H9 (cell line): ENCODE measurements around the gene ZNF142. TPM values are rescaled to one million over a fixed set of nuclear protein-coding genes. Genes with fewer than 3 reads are reported as not detected.

Experiments
- DNase-seq: peaks from one replicate; pipeline ENCODE4 v3.0.0-alpha.2; 2017
- H2AFZ ChIP-seq: one replicate; pipeline ENCODE4 v1.6.1; 2013; ENCODE audit warnings: mild to moderate bottlenecking, low read length, control low read depth, moderate library complexity
- H2AK5ac ChIP-seq: 2 replicates; pipeline ENCODE4 v1.6.1; 2013; ENCODE audit warnings: low read length, control low read depth, mixed read lengths; ENCODE audit not compliant: insufficient read length
- H2BK120ac ChIP-seq: one replicate; pipeline ENCODE4 v1.6.1; 2013; ENCODE audit warnings: low read depth, mild to moderate bottlenecking, low read length, control low read depth, inconsistent platforms; ENCODE audit not compliant: poor library complexity, severe bottlenecking
- H2BK12ac ChIP-seq: 2 replicates; pipeline ENCODE4 v1.6.1; 2013; ENCODE audit warnings: low read length, control low read depth, mixed read lengths, low read depth; ENCODE audit not compliant: insufficient read length
- H2BK15ac ChIP-seq: 2 replicates; pipeline ENCODE4 v1.6.1; 2013; ENCODE audit warnings: low read depth, low read length, control low read depth
- H2BK20ac ChIP-seq: one replicate; pipeline ENCODE4 v1.6.1; 2013; ENCODE audit warnings: low read depth, mild to moderate bottlenecking, low read length, control low read depth, inconsistent platforms; ENCODE audit not compliant: poor library complexity, severe bottlenecking
- H2BK5ac ChIP-seq: 2 replicates; pipeline ENCODE4 v1.6.1; 2013; ENCODE audit warnings: low read length, control low read depth, mixed read lengths; ENCODE audit not compliant: insufficient read length
- H3K14ac ChIP-seq: 2 replicates; pipeline ENCODE4 v1.6.1; 2013; ENCODE audit warnings: low read length, control low read depth; ENCODE audit not compliant: insufficient read depth
- H3K18ac ChIP-seq: 2 replicates; pipeline ENCODE4 v1.6.1; 2013; ENCODE audit warnings: low read depth, mild to moderate bottlenecking, mixed read lengths, low read length, control low read depth; ENCODE audit not compliant: insufficient read length
- H3K23ac ChIP-seq: 2 replicates; pipeline ENCODE4 v1.6.1; 2013; ENCODE audit warnings: low read length, control low read depth, mixed read lengths, low read depth; ENCODE audit not compliant: insufficient read length
- H3K23me2 ChIP-seq: 2 replicates; pipeline ENCODE4 v1.6.1; 2013; ENCODE audit warnings: low read depth, mild to moderate bottlenecking, mixed read lengths, low read length, control low read depth; ENCODE audit not compliant: insufficient read length, poor library complexity, severe bottlenecking
- H3K27ac ChIP-seq: 2 replicates; pipeline ENCODE4 v1.5.1; 2013; ENCODE audit warnings: low read length, control low read depth, mixed read lengths, low read depth; ENCODE audit not compliant: insufficient read length
- H3K27me3 ChIP-seq: 2 replicates; pipeline ENCODE4 v1.6.1; 2013; ENCODE audit warnings: low read length, control low read depth, inconsistent platforms; ENCODE audit not compliant: insufficient read depth
- H3K4ac ChIP-seq: 2 replicates; pipeline ENCODE4 v1.6.1; 2013; ENCODE audit warnings: low read depth, mild to moderate bottlenecking, control low read depth, inconsistent platforms, low read length, moderate library complexity
- H3K4me1 ChIP-seq: 2 replicates; pipeline ENCODE4 v1.6.1; 2013; ENCODE audit warnings: low read length, control low read depth, inconsistent platforms; ENCODE audit not compliant: insufficient read depth
- H3K4me2 ChIP-seq: 2 replicates; pipeline ENCODE4 v1.6.1; 2013; ENCODE audit warnings: low read length, control low read depth, mixed read lengths; ENCODE audit not compliant: insufficient read length, insufficient read depth
- H3K56ac ChIP-seq: 2 replicates; pipeline ENCODE4 v1.6.1; 2013; ENCODE audit warnings: low read depth, mild to moderate bottlenecking, mixed read lengths, low read length, control low read depth; ENCODE audit not compliant: insufficient read length
- H3K79me1 ChIP-seq: 2 replicates; pipeline ENCODE4 v1.6.1; 2013; ENCODE audit warnings: low read depth, mild to moderate bottlenecking, moderate library complexity, low read length, control low read depth, inconsistent platforms; ENCODE audit not compliant: insufficient read depth, poor library complexity, severe bottlenecking
- H3K79me2 ChIP-seq: 2 replicates; pipeline ENCODE4 v1.6.1; 2013; ENCODE audit warnings: low read length, control low read depth, inconsistent platforms; ENCODE audit not compliant: insufficient read depth
- H3K9ac ChIP-seq: 2 replicates; pipeline ENCODE4 v1.6.1; 2013; ENCODE audit warnings: low read length, control low read depth, mixed read lengths; ENCODE audit not compliant: insufficient read length; ENCODE audit errors: extremely low read depth
- H3K9me3 ChIP-seq: one replicate; pipeline ENCODE4 v1.6.1; 2013; ENCODE audit warnings: low read depth, low read length, inconsistent platforms; ENCODE audit not compliant: control insufficient read depth
- H3T11ph ChIP-seq: one replicate; pipeline ENCODE4 v1.6.1; 2013; ENCODE audit warnings: mild to moderate bottlenecking, low read length, control low read depth, inconsistent platforms
- H4K20me1 ChIP-seq: one replicate; pipeline ENCODE4 v1.6.1; 2013; ENCODE audit not compliant: control insufficient read depth, insufficient read length, insufficient read depth
- H4K5ac ChIP-seq: 2 replicates; pipeline ENCODE4 v1.6.1; 2013; ENCODE audit warnings: low read depth, mild to moderate bottlenecking, mixed read lengths, low read length, control low read depth; ENCODE audit not compliant: insufficient read length
- H4K8ac ChIP-seq: replicated peaks from 2 replicates; pipeline ENCODE4 v1.6.1; 2013; ENCODE audit warnings: low read length, control low read depth, mixed read lengths, low read depth; ENCODE audit not compliant: insufficient read length
- H4K91ac ChIP-seq: 2 replicates; pipeline ENCODE4 v1.6.1; 2013; ENCODE audit warnings: low read depth, mild to moderate bottlenecking, moderate library complexity, mixed read lengths, low read length, control low read depth; ENCODE audit not compliant: insufficient read length
- H3K27ac Mint-ChIP-seq, 3 experiments: 2 replicates in 2 of 3; 3 replicates in 1 of 3; pipeline ENCODE4 v1.8.0; 2020 to 2021; ENCODE audit warnings: mixed read lengths in 3 of 3, mild to moderate bottlenecking in 1 of 3, moderate library complexity in 1 of 3
- H3K27me3 Mint-ChIP-seq: 2 replicates; pipeline ENCODE4 v1.8.0; 2021; ENCODE audit warnings: low read depth, mild to moderate bottlenecking, moderate library complexity, mixed read lengths
- H3K36me3 Mint-ChIP-seq, 3 experiments: 2 replicates in 2 of 3; 3 replicates in 1 of 3; pipeline ENCODE4 v1.8.0; 2020 to 2021; ENCODE audit warnings: low read depth in 3 of 3, mixed read lengths in 3 of 3; ENCODE audit not compliant: insufficient read depth in 1 of 3
- H3K4me1 Mint-ChIP-seq, 2 experiments: 2 replicates each; pipeline ENCODE4 v1.8.0; 2020; ENCODE audit warnings: mixed read lengths in 2 of 2
- H3K4me3 Mint-ChIP-seq, 2 experiments: 2 replicates in 1 of 2; 3 replicates in 1 of 2; pipeline ENCODE4 v1.8.0; 2020 to 2021; ENCODE audit warnings: mild to moderate bottlenecking in 2 of 2, mixed read lengths in 2 of 2, moderate library complexity in 1 of 2
- H3K9me3 Mint-ChIP-seq, 2 experiments: 2 replicates in 1 of 2; 3 replicates in 1 of 2; pipeline ENCODE4 v1.8.0; 2020; ENCODE audit warnings: mild to moderate bottlenecking in 2 of 2, mixed read lengths in 2 of 2, moderate library complexity in 1 of 2
- WGBS: extraction: QIAGEN DNeasy Blood & Tissue Kit; methylation state at CpG from one replicate; pipeline ENCODE4 v1.1.7; 2013; ENCODE audit warnings: missing lambda C conversion rate, low lambda C conversion rate, mixed read lengths; ENCODE audit not compliant: insufficient read length; ENCODE audit errors: extremely low coverage; 5-methylcytosine and 5-hydroxymethylcytosine counted together
- total RNA-seq: library from RNA; stranded (reverse); gene quantifications from 2 replicates; pipeline ENCODE4 v1.2.1, GENCODE V29; 2021
- TF ChIP-seq, protein P1 (sequence below): fragments of 200-600 bp; sonication (generic); conservative IDR thresholded peaks from 3 replicates; pipeline ENCODE4 v1.8.0; 2021; ENCODE audit warnings: antibody characterized with exemption, mild to moderate bottlenecking

The ZNF142 gene
- total RNA-seq, 1 experiment from 2014 or later: 43.4 TPM

DNA sequence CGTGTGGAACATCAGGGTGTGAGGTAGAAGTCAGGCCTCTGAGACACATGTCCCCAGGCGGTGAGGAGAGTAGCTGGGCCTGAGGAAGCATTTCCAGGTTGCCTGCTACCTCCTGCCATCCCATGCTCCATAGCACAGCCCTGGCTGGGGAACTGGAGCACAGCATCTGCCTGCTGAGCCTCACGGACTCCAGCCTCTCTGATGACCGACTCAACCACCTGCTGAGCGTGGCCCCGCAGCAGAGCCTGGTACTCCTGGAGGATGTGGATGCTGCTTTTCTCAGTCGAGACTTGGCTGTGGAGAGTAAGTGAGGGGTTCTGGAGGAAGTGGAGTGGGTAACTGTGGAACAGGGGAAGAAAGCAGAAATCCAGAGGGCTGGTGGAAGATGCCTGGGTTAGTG is 3.0 kb upstream of the ZNF142 start:
- H3K9ac ChIP-seq: no peak overlapping the region
- Mint-ChIP-seq H3K9me3 (no peaks in the 10 kb centered on the region), H3K4me3 (0 out of 5 replicates have a peak overlapping the region, but pooled peaks of 1 of the 2 experiments have one; percentile 0), H3K36me3 (peaks cover 36 to 60% (median 52%) of the 10 kb centered on the region in 3 experiments), H3K27me3 (no peaks in the 10 kb centered on the region), H3K4me1 (peaks cover 11 to 12% of the 10 kb centered on the region in 2 experiments), H3K27ac (no peak overlapping the region)
- H3K4me2 ChIP-seq: no peak overlapping the region
- H2AK5ac ChIP-seq: no peak overlapping the region
- no peak overlapping the region for H3K14ac ChIP-seq
- no peak overlapping the region for H4K8ac ChIP-seq
- H2BK12ac ChIP-seq: no peak overlapping the region
- H2BK15ac ChIP-seq: no peak overlapping the region
- H3K9me3 ChIP-seq: no peaks in the 10 kb centered on the region
- no peak overlapping the region for H3T11ph ChIP-seq
- H3K18ac ChIP-seq: no peak overlapping the region
- TF ChIP-seq, protein P1, sequence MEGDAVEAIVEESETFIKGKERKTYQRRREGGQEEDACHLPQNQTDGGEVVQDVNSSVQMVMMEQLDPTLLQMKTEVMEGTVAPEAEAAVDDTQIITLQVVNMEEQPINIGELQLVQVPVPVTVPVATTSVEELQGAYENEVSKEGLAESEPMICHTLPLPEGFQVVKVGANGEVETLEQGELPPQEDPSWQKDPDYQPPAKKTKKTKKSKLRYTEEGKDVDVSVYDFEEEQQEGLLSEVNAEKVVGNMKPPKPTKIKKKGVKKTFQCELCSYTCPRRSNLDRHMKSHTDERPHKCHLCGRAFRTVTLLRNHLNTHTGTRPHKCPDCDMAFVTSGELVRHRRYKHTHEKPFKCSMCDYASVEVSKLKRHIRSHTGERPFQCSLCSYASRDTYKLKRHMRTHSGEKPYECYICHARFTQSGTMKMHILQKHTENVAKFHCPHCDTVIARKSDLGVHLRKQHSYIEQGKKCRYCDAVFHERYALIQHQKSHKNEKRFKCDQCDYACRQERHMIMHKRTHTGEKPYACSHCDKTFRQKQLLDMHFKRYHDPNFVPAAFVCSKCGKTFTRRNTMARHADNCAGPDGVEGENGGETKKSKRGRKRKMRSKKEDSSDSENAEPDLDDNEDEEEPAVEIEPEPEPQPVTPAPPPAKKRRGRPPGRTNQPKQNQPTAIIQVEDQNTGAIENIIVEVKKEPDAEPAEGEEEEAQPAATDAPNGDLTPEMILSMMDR: no peak
- no peak overlapping the region for H2BK20ac ChIP-seq
- no peaks in the 10 kb centered on the region for H3K27me3 ChIP-seq
- no peak overlapping the region for H2BK5ac ChIP-seq
- no peak overlapping the region for H2BK120ac ChIP-seq
- peaks cover 2% of the 10 kb centered on the region; the same call in 1 of the 2 replicates for H3K4me1 ChIP-seq
- DNase-seq: no peak
- no peaks in the 10 kb centered on the region for H4K20me1 ChIP-seq
- no peak overlapping the region for H4K91ac ChIP-seq
- H4K5ac ChIP-seq: no peak overlapping the region
- H3K79me1 ChIP-seq: no peaks in the 10 kb centered on the region
- no peak overlapping the region for H3K56ac ChIP-seq
- no peak overlapping the region for H2AFZ ChIP-seq
- H3K27ac ChIP-seq: no peak overlapping the region
- H3K79me2 ChIP-seq: no peaks in the 10 kb centered on the region
- no peak overlapping the region for H3K23ac ChIP-seq
- no peak overlapping the region for H3K4ac ChIP-seq
- H3K23me2 ChIP-seq: peaks cover 11% of the 10 kb centered on the region
- WGBS: no CpG with 5 or more reads among the region's 7 CpGs
